GM12873 (cell line): ENCODE results near the gene KRIT1.

Experiments
- TF ChIP-seq, protein P1 (sequence below): IDR thresholded peaks from 2 replicates; pipeline ENCODE4 v1.5.1; 2012; ENCODE audit warnings: low read depth, mild to moderate bottlenecking, moderate library complexity, low read length, control low read depth; ENCODE audit not compliant: insufficient read depth; ENCODE audit errors: missing control alignments

Gene KRIT1

DNA sequence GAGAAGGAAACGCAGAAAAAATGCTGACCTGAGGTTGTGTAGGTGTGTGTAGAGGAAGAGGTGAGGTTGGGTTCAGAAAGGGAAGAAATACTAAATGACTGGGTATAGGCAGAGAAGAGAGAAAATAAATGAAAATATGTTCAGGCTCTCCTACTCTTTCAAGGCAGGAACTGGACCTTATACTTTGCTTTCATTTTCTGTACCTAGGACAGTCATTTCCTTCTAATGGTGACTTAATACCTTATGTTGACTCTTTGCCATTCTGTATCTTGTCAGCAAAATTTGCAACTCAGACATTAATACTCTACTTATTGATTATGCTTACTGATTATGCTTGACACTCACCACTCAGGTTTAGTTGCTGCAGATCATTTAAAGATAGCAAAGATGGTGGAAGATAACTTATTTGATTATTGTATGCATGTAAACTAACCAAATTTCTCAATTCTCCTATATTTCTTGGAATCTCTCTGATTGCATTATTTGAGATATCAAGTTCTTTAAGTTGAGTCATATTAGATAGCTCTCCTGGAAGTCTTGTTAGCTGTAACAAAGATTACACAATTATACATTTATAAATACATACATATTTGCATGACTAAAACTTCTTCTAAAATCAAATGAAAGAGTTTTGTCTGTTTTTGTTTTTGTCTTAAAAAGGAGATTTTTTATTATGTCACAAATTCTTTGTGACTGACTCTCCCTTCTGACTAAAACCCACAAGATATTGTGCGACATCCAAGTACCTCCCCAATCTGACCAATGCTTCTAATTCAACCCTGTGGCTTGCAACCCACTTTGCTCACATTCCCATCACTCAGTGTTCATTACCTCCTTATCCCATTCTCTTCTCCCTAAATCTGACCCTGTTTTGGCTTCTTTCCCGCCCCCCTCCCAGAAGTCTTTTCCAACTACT, 86.8 kb downstream of the KRIT1 start:
- TF ChIP-seq, protein P1, sequence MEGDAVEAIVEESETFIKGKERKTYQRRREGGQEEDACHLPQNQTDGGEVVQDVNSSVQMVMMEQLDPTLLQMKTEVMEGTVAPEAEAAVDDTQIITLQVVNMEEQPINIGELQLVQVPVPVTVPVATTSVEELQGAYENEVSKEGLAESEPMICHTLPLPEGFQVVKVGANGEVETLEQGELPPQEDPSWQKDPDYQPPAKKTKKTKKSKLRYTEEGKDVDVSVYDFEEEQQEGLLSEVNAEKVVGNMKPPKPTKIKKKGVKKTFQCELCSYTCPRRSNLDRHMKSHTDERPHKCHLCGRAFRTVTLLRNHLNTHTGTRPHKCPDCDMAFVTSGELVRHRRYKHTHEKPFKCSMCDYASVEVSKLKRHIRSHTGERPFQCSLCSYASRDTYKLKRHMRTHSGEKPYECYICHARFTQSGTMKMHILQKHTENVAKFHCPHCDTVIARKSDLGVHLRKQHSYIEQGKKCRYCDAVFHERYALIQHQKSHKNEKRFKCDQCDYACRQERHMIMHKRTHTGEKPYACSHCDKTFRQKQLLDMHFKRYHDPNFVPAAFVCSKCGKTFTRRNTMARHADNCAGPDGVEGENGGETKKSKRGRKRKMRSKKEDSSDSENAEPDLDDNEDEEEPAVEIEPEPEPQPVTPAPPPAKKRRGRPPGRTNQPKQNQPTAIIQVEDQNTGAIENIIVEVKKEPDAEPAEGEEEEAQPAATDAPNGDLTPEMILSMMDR: no peak

DNA sequence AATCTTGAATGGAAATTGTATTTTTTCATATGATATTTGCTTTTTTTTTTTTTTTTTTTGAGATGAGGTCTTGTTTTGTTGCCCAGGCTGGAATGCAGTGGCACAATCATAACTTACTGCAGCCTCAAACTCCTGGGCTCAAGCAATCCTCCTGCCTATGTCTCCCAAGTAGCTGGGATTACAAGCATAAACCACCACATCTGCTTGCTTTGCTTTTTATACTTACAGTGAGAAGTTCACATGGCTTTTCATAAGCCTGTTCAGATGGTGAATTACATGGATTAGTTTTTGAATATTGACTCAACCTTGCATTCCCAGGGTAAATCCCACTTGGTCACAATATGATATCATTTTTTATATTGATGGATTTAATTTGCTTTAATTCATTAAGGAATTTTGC, 88.7 kb downstream of the KRIT1 start:
- TF ChIP-seq, protein P1: no peak

DNA sequence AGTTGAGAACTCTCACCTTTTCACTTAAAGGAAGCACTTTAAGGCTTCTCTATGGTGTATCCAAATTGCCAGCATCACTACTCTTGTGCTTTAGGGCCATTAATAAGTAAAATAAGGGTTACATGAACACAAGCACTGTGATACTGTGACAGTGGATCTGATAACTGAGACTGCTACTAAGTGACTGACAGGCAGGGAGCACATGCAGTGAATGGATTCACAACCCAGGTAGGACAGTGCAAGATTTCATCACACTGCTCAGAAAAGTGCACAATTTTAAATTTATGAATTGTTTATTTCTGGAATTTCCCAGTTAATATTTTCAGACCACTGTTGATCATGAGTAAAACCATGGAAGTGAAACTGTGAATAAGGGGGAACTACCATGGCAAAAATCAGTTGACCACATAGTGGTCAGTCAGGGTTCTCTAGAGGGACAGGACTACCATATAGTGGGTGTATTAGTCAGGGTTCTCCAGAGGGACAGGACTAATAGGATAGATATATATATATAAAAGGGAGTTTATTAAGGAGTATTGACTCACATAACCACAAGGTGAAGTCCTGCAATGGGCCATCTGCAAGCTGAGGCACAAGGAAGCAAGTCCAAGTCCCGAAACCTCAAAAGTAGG, 90.5 kb downstream of the KRIT1 start:
- TF ChIP-seq, protein P1: no peak

DNA sequence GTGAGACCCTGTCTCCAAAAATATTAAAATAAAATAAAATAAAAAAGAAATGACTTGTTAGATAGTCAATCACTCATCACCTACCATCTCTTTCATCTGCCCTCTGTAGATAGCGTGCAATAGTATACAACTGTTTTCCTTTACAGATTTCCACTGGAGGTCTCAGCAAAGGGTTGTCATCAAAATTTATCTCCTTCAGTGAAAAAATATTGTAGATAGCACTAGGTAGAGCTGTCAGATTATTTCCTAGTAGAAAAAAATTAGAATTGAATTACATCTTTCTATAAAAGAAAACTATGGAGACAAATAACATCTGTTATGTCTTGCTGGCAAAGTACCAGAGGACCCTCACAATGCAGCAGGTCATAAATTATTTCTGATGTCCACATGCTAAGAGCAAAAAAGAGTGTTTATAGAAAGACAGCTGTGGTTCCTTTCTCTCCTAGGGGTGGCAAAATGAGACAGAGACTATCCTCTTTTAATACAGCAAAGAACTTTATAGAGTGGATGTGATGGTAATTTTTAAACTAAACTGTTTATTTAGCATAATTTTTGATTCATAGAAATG, 95.2 kb downstream of the KRIT1 start:
- TF ChIP-seq, protein P1: no peak

DNA sequence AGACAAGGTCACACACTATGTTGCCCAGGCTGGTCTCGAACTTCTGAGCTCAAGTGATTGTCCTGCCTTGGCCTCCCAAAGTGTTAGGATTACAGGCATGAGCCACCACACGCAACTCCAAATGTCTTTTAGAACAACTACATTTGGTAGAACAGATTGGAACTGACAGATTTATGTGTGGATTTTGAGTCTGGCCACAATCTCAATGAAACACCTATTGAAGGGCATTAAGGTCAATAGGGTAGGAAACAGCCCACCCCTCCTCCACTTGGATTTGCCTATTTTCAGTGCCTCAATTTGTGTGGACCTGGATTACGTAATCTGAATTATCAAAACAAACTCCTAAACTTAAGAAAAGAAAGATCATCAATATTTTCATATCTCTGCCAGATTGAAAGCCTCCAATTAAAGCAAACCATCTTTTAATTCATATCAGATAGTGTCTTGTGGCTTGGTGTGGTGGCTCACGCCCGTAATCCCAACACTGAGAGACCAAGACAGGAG, 95.9 kb downstream of the KRIT1 start:
- TF ChIP-seq, protein P1: no peak
